HG02759 (cell line): ENCODE results near the gene HHAT.
"Not testable (repeated sequence)": the region's sequence is repeated elsewhere in the genome, so short reads cannot be mapped to it uniquely, and the experiment has no call there.

Experiments used
- ATAC-seq: cut with Tn5 transposase; IDR thresholded peaks from one replicate; pipeline ENCODE4 v1.9.1; 2021; ENCODE audit warnings: mild to moderate bottlenecking, moderate library complexity; ENCODE audit not compliant: unreplicated experiment

The HHAT gene

DNA sequence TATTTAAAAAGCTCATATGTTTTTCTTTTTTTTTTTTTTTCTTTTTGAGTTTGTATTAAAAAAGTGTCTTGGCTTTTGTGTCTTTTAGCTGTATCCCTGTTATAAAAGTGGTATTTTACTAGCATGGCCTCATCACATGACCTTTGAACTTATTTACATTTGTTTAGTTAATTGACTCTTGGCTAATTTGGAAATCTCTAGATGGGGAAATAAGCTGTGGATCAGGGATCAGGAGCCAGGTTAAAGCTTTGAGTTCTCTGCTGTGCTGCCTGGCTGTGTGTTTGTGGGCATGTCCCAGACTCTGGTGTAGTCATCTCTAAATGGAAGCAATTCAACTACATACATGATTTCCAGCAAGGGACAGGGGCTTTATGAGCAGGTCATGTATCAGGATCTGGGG lies 56.5 kb downstream of the HHAT start:
- ATAC-seq = no peak

DNA sequence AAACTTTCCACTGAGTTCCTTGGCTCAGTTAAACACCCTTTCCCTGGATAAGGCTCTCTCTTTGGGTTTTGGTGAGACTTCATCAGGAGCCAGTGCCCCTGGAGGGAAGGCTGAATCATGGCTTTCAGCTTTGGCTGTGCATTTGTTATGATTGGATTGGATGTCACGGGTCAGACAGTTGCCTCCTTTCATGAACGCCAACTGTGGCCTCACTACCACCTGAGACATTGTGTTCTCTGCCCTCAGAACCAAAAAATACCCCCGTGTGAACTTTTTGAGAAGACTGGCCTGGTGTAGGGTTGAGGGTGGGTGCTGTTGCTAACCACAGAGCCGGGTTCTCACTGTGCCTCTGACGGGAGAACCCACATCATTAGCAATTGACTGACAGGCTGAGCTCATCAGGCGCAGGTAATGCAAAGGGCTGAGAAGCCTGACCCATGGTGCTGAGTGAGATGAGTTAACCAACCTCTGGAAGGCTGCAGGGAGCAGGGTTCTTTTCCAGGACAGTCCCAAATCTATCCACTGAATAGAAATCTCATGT lies 65.6 kb downstream of the HHAT start:
- ATAC-seq = peak; percentile 67

DNA sequence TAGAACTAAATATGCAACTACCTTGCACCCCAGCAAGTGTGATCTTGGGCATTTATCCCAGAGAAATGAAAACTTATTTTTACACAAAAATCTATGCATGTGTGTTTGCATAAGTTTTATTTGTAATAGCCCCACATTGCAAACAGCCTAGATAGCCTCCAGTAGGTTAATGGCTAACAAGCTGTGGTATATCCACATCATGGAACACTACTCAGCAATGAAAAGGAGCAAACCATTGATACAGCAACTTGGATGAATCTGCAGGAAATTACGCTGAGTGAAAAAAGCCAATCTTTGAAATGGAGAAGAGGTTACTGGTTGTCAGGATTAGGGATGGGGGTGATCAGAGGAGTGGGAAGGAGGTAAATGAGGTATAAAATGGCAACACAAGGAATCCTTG lies 67.8 kb downstream of the HHAT start:
- ATAC-seq = no peak

DNA sequence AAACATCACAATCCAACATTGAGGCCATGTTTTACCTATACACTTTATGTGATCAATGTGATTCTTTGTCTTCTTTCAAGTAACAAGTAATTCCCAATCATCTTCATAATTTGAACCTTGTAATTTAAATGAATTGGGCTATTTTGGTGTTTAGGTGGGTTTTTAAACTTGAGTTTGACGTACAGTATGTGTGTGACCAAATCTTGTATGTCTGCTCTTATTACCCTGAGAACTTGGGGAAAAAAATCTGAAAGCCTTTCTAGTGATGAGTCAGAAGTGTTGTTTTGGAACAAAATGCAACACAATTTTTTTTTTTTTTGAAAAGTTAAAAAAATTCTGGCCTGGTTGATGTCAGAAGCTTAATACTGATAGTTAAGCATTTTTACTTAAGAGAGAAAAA lies 68.5 kb downstream of the HHAT start:
- ATAC-seq = no peak

GRCh38 chr1:210397681-210398080 lies 69.0 kb downstream of the HHAT start:
- ATAC-seq = no peak

DNA sequence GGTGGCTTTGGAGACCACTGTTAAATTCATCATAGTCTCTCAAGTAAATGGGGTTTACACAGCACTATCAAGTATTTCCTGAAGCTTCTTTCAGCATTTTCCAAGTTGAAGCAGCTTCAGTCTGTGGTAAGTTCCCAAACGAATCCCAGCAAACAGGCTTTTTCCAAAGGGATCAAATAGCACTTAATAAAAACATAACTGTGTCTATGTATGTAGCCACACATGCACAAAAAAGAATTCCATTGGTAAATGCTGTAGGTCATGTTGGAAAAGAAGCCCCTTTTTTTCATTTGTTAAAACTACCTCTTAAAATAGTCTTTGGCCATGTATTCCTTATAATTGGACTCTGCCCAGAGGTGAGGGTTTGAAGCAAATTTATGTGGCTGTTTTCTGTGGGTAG lies 69.8 kb downstream of the HHAT start:
- ATAC-seq = no peak

DNA sequence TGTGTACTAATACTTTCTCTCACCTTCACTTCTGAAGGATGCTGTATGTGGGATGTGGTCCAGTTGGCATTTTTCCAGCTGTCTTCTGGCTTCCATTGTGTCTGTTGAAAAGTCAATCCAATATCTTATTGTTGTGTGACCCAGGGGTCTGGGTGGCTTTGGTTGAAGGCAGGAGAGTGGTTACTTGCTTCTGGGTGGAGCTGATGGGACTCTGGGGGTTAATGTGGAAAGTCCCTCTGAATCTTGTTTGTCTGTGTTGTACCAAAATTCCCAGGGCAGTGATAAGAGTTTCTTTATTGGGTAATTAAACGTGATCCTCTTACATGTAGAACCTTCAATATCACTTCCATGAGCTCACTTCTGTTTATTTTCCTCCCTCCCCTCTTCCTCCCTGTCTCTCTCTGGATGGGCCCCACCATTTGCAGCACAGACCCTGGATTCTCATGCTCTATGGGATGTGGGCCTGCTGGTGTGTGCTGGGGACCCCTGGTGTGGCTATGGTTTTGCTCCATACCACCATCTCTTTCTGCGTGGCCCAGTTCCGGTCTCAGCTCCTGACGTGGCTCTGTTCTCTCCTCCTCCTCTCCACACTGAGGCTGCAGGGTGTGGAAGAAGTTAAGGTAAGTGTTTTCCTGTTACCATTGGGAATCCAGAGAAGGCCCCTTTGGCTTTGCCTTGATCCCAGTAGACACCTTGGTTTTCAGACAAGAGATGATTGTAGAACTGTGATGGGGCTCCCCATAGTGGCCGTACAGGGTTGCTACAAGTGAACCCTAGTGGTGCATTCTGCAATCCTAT lies 71.5 kb downstream of the HHAT start:
- ATAC-seq = peak; percentile 90

- ATAC-seq = no peak
Measured at GRCh38 chr1:210402560-210402959, 73.9 kb downstream of the HHAT start.

- ATAC-seq = no peak
Measured at GRCh38 chr1:210405316-210405715, 76.6 kb downstream of the HHAT start.

DNA sequence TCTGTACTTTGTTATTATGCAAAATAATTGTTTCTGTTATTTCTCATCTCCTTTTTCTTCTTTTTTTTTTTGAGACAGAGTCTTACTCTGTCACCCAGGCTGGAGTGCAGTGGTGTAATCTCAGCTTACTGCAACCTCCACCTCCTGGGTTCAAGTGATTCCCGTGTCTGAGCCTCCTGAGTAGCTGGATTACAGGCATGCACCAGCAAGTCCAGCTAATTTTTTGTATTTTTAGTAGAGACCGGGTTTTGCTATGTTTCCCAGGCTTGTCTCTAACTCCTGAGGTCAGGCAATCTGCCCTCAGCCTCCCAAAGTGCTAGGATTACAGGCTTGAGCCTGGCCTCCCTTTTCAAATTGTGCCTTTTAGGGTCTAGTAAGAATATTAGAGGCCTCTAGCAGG lies 77.6 kb downstream of the HHAT start:
- not testable (repeated sequence) for ATAC-seq

- ATAC-seq = peak; percentile 83
Measured at GRCh38 chr1:210407207-210407886, 78.6 kb downstream of the HHAT start.

DNA sequence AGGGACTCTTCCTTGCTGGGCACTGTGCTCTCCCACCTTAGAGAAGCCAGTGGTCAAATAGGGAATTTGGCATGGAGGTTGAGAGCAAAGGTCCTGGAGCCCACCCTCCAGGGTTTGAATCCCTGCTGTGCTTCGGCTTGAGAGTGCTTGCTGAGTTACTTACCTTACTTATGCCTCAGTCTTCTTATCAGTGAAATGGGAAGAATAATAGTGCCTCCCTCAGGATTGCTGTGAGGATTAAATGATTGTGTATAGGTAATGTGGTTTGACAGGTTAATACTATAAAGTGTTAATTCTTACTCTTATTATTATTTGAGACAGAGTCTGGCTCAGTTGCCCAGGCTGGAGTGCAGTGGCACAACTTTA lies 79.2 kb downstream of the HHAT start:
- ATAC-seq = no peak

DNA sequence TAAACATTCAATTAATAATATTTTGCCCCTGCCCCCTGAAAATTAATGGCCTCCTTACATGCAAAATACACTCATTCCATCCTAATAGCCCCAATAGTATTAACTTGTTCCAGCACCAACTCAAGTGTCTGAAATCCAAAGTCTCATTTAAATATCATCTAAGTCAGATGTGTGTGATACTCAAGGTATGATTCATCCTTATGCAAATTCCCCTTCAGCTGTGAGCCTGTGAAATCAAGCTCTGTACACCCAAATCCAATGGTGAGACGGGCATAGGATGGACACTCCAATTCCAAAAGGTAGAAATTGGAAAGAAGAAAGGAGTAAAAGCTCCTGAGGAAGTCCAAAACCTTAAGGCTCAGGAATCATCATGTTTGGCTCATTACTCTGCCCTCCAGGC lies 83.5 kb downstream of the HHAT start:
- ATAC-seq = no peak

DNA sequence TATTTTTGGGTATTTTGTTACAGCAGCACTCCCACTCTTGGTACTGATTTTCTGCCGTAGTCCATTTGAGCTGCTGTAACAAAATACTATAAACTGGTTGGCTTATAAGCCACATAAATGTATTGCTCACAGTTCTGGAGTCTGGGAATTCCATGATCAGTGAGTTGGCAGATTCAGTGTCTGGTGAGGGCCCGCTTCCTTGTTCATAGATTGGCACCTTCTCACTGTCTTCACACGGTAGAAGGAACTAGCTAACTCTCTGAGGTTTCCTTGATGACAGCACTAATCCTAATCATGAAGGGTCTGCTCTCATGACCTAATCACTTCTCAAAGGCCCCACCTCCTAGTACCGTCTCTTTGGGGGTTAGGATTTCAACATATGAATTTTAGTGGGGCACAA lies 85.2 kb downstream of the HHAT start:
- ATAC-seq = no peak

DNA sequence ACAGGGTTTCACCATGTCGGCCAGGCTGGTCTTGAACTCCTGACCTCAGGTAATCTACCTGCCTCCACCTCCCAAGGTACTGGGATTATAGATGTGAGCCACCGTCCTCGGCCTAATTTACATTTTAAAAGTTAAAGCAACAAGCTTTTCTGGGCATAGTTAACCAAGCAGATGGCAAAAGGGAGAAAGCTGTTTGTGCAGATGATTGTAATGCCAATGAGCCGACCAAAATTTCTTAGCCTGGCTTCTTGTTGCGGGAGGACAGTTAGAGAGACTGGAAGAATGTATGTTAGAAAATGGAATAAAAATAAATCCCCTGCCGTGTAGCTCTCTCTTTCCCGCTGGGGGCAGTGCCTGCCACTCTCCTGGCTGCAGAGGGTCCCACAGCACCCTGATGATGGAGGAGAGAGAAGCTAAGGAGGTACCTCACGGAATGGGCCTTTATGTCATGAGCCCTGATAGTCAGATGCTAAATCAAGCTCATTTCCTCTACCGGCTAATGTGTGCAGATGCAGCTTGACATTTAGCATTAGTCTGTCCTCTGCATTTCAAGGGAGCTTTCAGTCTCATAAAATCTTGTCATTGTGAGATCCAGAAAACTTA lies 87.2 kb downstream of the HHAT start:
- no peak for ATAC-seq

DNA sequence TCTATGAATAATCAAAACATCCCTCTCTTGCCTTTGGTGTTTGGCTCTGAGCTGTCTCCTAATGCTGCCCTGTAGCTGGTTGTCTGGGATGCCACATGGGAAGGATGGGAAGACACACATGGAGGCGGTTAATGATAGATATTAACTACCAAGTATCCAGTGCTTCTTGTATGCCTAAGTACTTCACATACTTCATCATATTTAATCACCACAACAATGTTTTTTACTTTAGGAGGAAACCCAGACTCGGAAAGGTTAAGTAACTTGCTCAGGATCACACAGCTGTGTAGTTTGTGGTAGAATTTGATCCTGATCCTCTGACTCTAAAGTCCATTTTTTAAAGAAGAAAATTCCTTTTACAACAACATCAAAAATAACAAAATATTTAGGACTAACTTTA lies 88.0 kb downstream of the HHAT start:
- no peak for ATAC-seq

DNA sequence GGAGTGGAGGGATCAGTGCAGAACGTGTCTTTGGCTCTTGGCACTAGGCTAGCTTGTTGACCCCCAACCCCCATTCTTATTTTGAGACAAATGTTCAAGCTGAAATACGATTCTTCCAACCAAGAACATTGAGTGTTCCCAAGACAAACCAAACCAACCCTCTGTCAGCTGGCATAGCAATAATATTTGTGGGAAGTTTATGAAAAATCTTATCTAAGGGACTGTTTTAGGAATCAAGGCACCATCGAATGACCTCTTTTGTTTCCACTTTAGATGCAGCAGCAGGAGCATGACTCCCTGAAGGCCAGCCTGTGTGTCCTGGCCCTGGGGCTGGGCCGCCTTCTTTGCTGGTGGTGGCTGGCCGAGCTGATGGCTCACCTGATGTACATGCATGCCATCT lies 89.2 kb downstream of the HHAT start:
- ATAC-seq = no peak

DNA sequence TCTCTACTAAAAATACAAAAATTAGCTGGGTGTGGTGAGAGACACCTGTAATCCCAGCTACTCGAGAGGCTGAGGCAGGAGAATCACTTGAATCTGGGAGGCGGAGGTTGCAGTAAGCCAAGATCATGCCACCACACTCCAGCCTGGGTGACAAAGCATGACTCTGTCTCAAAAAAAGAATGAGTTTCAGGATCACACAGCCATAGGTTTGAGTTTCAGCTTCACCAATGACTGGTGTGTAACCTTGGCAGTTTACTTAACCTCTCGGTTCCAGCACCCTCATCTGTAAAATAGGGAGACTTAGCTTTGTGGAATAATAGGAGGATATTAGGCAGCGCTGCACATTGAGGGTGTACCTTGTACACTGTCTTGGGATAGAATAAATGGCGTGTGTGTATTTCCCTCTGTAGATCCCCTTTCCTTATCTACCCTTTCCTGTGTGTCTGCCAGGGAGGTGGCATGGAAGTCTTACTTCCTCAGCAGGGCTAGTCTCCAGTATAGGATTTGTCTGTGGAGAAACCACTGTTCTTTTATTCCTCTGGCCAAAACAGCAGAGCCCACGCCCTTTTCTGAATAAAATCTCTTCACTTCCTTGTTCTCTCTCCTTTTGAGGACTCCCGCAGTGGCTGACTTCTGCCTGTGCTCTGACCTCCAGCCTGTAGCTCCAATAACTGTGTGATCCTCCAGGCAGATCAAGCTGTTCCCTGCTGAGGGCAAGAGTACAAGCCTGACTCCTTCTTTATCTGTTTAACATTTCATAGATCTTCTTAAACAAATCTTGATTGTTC lies 90.4 kb downstream of the HHAT start:
- ATAC-seq = no peak

DNA sequence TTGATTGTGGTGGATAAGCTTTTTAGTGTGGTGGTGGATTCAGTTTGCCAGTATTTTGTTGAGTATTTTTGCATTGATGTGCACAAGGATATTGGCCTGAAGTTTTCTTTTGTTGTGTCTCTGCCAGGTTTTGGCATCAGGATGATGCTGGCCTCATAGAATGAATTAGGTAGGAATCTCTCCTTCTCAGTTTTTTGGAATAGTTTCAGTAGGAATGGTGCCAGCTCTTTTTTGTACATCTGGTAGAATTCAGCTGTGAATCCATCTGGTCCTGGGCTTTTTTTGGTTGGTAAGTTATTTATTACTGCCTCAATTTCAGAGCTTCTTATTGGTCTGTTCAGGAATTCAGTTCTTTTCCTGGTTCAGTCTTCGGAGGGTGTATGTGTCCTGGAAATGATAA lies 98.0 kb downstream of the HHAT start:
- ATAC-seq = not testable (repeated sequence)

DNA sequence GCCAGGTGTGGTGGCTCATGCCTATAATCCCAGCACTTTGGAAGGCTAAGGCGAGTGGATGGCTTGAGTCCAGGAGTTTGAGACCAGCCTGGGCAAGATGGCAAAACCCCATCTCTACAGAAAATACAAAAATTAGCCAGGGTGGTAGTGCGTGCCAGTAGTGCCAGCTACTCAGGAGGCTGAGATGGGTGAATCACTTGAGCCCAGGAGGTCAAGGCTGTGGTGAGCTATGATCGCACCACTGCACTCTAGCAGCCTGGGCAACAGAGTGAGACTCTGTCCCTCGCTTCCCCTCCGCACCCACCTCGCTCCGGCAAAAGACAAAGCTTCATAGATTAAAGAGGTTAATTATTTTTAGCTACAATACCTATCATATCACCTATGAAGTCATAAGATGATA lies 100.0 kb downstream of the HHAT start:
- no peak for ATAC-seq

DNA sequence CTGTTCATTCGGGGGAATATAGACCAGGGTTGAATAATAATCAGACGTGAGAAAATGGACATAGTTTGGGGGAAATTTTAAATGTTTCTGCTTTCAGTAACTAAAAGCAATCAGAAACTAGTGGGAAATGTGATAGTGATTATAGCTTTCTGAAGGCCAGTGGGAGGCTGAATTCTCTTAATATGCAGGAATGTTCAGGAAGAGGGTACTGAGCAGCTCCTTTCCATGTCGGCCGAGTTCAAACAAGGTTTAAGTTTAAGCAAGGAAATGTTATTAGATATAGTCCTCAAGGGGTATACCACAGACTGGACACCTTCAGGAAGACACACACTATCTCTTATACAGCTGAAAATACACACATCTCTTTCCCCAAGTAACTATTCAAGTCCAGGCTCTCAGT lies 105.5 kb downstream of the HHAT start:
- no peak for ATAC-seq
